Suprapubic skin (tissue), 4 donors: ENCODE results near the gene TMEM18.

Experiments
- CTCF ChIP-seq, 2 donors: fragments of 200-600 bp in 1 of 2; fragments of 450-650 bp in 1 of 2; sonication (generic) in 1 of 2; IDR thresholded peaks; one replicate each; pipeline ENCODE4 v1.5.1; 2016 to 2019; ENCODE audit warnings: antibody characterized with exemption in 2 of 2, mild to moderate bottlenecking in 1 of 2, moderate library complexity in 1 of 2
- EP300 ChIP-seq: sonication (generic); formaldehyde crosslinking; IDR thresholded peaks from one replicate; pipeline ENCODE4 v1.6.1; 2017; ENCODE audit warnings: antibody characterized with exemption
- POLR2A ChIP-seq, 2 donors: fragments of 450-650 bp; IDR thresholded peaks; one replicate each; pipeline ENCODE4 v1.6.1; 2017; ENCODE audit warnings: antibody characterized with exemption in 2 of 2, mild to moderate bottlenecking in 2 of 2, moderate library complexity in 2 of 2
- POLR2AphosphoS5 ChIP-seq, 3 donors: sonication (generic); formaldehyde crosslinking; IDR thresholded peaks; one replicate each; pipeline ENCODE4 v1.6.1; 2017; ENCODE audit warnings: antibody characterized with exemption in 3 of 3

GRCh38 chr2:644871-645270 lies 32.3 kb downstream of the TMEM18 start:
- no peak for TF ChIP-seq POLR2AphosphoS5 (IDR thresholded peaks at IDR 0.05)
- no peak for TF ChIP-seq CTCF (IDR thresholded peaks at IDR 0.05)
- TF ChIP-seq POLR2A (IDR thresholded peaks at IDR 0.05) = no peak
- TF ChIP-seq EP300 = no peak
